GM12878 (cell line): ENCODE data around the gene EIF4E2.

ENCODE experiments used
- FOXK2 ChIP-seq: fragments of 450-650 bp; IDR thresholded peaks from 2 replicates; pipeline ENCODE4 v1.6.1; 2017; ENCODE audit warnings: mild to moderate bottlenecking, moderate library complexity
- POLR2A ChIP-seq: IDR thresholded peaks from 2 replicates; pipeline ENCODE4 v1.6.1; 2011; ENCODE audit warnings: low read depth, mild to moderate bottlenecking, low read length
- SRF ChIP-seq, 2 experiments: IDR thresholded peaks; 2 replicates each; pipeline ENCODE4 v1.6.1; 2011; ENCODE audit warnings: low read depth in 2 of 2, low read length in 2 of 2, mild to moderate bottlenecking in 1 of 2, moderate library complexity in 1 of 2

DNA sequence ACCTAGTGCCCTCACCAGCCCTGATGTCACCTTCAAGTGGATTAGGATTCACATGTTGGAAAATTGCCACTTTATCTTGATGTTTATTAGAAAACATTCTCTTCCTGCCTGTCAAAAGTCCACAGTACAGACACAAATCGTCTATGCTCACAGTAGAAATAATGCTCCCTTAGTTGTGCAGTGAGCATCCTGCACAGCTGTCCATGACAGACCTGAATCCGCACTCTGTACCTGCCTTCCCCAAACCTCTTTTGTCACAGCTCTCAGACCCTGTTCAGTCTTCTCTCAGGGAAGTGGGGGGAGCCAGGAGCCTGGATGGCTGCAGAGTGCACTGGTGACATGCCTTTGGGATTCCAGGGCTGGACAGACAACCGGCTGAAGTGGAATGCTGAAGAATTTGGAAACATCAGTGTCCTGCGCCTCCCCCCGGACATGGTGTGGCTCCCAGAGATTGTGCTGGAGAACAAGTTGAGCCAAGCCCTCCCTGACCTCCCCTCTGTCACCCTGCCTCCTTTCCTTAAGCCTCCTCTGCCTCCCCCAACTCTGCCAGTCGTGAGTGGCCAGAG lies 22.5 kb upstream of the EIF4E2 start:
- no peak for TF ChIP-seq POLR2A
- TF ChIP-seq SRF (IDR thresholded peaks at IDR 0.05; ENCODE audit: low read depth in 2 of 2, low read length in 2 of 2), result no peak
- no peak for TF ChIP-seq FOXK2
